NCI-H748 (cell line): Measurements from ENCODE around the gene FSTL1.
A peak's percentile ranks its signal among the peaks of the same experiment; 100 is the strongest.

ENCODE experiments used
- DNase-seq: peaks from one replicate; lab custom pipeline; 2025; ENCODE audit not compliant: unreplicated experiment; lab: John Stamatoyannopoulos, UW

The FSTL1 gene

GRCh38 chr3:120364101-120364500 is 86.7 kb downstream of the FSTL1 start:
- DNase-seq = no peak

GRCh38 chr3:120357807-120358206 is 93.0 kb downstream of the FSTL1 start:
- DNase-seq = no peak

- no peak for DNase-seq
These were observed 95.3 kb downstream of the FSTL1 start for GRCh38 chr3:120355486-120355885.

- no peak for DNase-seq
These were observed 97.3 kb downstream of the FSTL1 start for GRCh38 chr3:120353463-120353862.

GRCh38 chr3:120352017-120352416 is 98.8 kb downstream of the FSTL1 start:
- DNase-seq = no peak

- DNase-seq = no peak
These were observed 100.3 kb downstream of the FSTL1 start for GRCh38 chr3:120350401-120350941.

- no peak for DNase-seq
These were observed 101.0 kb downstream of the FSTL1 start for GRCh38 chr3:120349855-120350125.

GRCh38 chr3:120348991-120349854 is 101.6 kb downstream of the FSTL1 start, which contains the start of gene LRRC58:
LRRC58 (minus strand) TSS chr3:120349354; CDS start chr3:120349243, 111 bp downstream.
- peak; percentile 92 for DNase-seq

GRCh38 chr3:120348065-120348990 is 102.5 kb downstream of the FSTL1 start:
- peak; percentile 83 for DNase-seq

GRCh38 chr3:120344349-120344748 is 106.4 kb downstream of the FSTL1 start:
- no peak for DNase-seq
